COLO829 (cell line): ENCODE results near the gene VRK3.
"Not testable (repeated sequence)": the region's sequence is repeated elsewhere in the genome, so short reads cannot be mapped to it uniquely, and the experiment has no call there.

Experiments
- DNase-seq: peaks from one replicate; pipeline ENCODE4 v3.0.0; 2012; ENCODE audit warnings: low spot score

VRK3 gene

GRCh38 chr19:49954933-49955332 lies 70.2 kb downstream of the VRK3 start:
- DNase-seq: no peak

DNA sequence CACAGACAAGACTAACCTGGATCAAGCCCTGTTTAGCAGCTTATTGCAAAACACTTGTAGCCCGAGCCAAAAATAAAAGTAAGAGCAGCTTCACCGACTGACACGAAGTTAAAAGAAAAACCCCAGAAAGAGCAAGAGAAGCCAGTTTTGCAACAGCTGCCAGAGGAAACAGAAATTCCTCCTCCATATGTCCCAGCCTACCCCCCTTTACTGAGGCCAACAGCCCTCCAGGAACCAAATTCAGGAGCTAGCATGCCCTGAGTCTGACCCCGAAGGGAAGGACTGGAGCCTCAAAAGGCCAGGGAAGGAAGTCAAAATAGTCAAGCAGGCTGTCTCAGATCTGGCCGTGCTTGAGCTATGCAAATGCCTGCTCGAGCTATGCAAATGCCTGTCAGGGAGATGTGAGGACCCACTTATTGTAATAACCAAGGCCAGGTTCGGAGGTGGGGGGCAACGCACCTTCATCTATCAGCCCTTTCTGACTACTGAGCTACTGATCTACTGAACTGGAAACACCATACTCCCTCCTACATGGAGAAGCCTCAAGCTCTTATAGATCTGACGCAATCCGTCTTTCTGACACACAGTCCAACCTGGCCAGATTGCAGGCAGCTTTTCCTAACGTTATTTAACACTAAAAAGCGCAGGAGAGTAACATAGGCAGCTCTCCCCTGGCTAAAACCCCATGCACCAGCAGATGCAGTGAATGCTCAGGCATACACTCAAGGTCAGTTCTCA lies 70.9 kb downstream of the VRK3 start:
- DNase-seq: no peak

DNA sequence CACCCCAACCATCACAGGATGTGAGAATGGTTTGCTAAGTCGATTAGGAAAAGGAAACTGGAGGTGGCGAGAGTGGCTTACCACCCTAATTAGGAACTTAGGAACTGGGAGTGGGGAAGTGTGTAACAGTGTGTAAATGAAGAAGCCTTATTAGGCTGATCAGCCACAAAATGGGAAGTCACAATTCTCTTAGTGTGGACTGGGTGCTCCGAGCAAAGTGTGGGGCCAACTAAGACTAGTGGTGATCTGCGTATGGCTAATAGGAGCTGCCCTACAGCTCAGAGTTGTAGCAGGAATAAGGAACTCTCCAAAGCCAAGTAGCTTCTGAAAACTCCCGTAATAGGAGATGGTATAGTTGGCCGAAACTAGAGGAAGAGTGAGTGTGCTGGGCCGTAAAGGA lies 71.8 kb downstream of the VRK3 start:
- no peak for DNase-seq

GRCh38 chr19:49952906-49953305 lies 72.3 kb downstream of the VRK3 start:
- DNase-seq: no peak

GRCh38 chr19:49952479-49952836 lies 72.7 kb downstream of the VRK3 start:
- no peak for DNase-seq

DNA sequence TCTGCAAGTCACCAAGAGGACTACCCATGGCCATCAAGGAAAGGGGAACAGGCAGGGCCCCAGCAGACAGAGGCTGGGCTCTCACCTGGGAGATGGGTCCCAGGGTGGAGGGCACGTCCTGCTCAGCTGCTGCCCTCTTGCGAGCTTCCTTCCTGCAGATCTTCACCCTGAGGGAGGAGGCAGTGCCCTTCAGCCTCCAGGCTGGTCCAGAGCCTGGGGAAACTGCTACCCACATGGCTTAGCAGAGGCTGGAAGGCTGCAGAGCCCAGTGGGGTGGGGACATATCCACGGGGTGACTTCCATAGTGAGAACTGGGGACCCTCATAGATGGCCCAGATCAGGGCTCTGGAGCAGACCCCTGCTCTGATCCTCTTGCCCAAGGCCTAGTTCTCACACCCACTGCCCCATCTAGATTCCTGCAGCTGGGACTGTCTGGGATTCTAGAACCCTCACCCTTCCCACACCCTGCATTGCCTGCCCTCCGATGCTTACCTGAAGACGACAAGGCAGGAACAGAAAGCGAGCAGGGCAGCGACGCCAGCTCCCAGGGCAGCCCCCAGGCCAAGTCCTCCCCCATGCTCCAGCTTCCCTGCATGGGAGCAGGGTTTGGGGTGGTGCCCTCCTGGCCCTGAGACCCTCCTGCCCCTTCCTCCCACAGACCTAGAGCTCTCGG lies 73.2 kb downstream of the VRK3 start:
- no peak for DNase-seq

DNA sequence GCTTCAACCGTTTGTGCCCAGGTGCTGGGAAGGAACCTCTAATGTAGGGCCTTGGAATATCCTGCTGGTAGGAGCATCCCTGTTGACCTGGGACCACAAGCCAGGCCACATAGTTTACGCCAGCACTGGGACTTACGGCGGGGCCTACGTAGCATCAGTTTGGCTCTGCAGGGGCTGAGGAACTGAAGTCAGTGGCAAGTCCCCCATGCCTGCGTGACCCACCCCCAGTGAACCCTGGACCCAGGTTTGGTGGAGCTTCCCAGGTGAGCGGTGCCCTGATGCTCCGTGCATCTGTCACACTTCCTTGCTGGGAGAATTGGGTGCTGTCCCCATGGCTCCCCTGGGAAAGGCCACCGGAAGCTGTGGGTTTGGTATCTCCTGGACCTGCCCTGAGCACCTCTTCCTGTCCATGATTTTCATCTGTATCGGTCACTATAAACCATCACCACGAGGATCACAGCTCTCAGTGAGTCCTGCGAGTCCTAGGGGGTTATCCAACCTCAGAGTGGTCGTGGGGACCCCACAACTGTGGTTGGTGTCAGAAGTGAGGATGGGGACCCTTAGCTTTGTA lies 74.1 kb downstream of the VRK3 start:
- no peak for DNase-seq

DNA sequence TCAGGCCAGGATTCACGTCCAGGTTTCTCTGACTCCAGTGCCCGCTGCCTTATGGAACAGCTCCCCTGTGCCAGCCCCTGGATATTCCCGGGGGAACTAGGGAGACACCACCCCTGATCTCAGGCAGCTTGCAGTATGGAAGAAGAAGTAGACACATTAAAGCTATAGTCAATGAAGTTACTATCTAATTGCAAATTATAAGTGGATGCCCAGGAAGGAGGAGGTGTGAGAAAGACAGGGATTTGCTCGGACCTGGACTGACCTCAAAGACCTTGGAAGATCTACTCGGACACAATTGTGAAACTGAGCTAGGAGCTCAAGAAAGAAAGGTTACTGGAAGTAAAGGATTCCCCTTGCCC lies 74.6 kb downstream of the VRK3 start:
- DNase-seq: no peak

DNA sequence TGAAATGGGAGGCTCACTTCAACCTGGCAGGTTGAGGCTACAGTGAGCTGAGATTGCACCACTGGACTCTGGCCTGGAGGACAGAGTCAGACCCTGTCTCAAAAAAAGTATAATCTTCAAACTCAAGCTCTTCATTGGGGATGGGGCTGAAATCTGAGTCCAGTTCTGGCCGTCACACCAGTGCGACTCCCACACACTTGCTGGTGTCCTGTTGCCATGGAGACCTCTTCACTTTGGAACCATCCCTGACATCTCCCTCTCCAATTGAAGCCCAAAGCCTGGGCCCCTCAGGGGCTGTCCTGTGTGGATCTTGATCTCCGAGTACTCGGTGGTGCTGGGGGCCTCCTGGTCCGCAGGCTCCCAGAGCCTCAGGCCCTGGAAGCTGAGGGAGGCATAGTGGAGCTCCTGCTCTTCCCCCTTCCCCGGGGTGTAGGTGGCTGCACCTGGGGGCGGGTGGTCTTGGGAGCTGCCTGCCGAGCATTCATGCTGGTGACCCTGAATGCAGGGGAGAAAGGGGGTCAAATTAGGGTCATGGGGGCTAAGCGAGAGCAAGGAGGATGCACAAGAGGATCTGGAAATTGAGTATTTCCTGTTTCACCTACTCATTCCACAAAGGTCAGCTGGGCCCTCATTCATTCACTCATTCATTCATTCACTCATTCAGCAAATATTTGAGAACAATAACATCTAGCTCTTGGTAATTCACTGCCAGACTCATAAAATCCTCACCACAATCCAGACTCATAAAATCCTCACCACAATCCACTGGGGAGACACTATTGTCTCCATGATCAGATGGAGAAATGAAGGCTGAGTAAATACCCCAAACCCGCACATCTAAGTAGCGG lies 75.2 kb downstream of the VRK3 start:
- no peak for DNase-seq

DNA sequence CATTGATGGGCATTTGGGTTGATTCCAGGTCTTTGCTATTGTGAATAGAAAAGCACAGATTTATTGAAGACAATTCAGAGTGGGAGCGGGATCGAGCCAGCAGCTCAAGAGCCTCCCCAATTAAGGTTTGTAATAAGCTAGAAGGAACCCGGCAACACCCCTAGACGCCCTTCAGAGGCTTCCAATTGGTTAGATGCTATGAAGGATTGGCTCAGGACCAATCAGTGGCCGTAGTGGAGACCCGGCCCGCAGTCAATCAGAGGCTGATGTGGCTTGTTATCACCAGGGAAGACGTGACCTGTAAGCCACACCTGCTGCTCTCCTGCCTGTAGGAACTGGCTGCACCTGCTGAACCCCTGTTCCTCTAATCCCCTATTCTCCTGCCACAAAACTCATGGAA lies 78.8 kb downstream of the VRK3 start:
- DNase-seq: no peak

GRCh38 chr19:49944567-49944966 lies 80.6 kb downstream of the VRK3 start:
- DNase-seq: not testable (repeated sequence)

- DNase-seq: no peak
Measured at GRCh38 chr19:49940482-49940791, 84.7 kb downstream of the VRK3 start.

- no peak for DNase-seq
Measured at GRCh38 chr19:49939721-49940481, 85.3 kb downstream of the VRK3 start.

DNA sequence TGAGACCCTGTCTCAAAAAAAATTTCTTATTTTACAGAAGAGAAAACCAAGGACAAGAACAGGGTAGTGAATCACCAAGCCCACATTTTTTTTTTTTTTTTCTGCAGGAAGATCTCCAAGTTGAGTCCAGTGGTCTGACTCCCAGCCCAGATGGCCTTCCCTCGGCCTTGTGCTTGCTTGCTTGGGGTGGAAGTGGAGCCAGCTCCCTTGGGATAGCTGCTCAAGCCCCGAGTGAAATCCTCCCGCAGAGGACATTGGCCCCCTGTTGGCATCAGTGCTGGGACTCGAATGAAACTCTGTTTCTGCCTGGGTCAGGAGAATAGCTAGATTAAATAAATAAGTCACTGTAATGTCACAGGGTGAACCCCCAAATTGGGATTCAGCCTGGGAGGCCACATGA lies 86.5 kb downstream of the VRK3 start:
- DNase-seq: no peak

- DNase-seq: peak; percentile 55
Measured at GRCh38 chr19:49937750-49938381, 87.3 kb downstream of the VRK3 start.

DNA sequence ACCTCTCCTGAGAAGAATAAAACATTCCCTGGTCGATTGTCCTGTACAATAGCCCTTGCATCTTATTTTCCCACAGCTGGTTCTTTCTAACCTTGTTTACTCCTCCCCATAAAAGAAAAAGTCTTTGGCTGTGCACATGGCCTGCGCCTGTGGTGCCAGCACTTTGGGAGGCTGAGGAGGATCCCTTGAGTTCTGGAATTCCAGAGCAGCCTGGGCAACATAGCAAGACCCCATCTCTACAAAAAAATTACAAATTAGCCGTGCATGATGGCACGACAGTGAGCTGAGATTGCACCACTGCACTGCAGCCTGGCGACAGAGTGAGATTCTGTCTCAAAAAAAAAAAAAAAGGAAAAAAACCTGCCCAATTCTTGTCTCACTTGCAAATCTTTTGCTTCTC lies 88.6 kb downstream of the VRK3 start:
- no peak for DNase-seq

DNA sequence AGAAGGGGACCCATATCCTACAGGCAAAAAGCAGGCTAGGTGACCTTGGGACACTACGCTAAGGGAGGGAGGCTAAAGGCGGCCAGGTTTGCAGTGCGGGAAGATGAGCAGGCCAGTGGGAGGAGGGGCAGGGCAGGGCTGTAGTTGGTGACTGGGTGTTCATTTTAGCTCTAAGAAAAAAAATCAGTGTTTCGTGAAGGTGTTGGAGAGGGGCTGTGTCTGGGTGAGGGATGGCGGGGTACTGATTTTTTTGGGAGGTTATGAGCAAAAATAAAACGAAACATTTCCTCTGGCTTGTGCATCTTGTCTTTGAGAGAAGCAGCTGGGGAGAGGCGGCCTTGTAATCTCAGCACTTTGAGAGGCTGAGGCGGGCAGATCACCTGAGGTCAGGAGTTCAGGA lies 91.5 kb downstream of the VRK3 start:
- no peak for DNase-seq

- no peak for DNase-seq
Measured at GRCh38 chr19:49932731-49933131, 92.4 kb downstream of the VRK3 start.

- no peak for DNase-seq
Measured at GRCh38 chr19:49932041-49932451, 93.1 kb downstream of the VRK3 start.

DNA sequence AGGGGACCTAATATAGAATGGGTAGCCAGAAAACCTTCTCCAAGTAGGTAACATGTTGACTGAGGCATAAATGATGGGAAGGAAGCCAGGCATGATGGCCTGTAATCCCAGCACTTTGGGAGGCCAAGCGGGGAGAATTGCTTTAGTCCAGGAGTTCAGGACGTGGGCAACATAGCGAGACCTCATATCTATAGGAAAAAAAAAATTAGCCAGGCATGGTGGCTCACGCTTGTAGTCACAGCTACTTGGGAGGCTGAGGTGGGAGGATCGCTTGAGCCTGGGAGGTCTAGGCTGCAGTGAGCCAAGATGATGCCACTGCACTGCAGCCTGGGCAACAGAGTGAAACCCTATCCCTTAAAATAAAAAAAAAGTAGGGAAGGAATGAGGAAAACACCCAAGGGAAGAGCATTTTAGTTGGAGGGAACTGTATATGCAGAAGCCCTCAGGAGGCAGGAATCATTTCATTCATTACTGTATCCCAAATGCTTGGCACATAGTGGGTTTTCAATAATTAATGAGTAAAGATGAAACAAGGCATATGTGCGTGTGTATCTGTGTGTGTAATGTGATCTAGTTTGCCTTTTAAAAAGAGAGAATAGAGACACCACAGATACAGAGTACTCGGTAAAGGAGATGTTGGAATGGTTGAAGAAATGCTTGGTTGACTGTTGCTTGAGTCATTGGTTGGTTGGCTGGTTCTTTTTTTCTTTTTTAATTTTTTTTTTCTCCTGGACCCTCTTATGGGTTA lies 93.7 kb downstream of the VRK3 start:
- DNase-seq: no peak

DNA sequence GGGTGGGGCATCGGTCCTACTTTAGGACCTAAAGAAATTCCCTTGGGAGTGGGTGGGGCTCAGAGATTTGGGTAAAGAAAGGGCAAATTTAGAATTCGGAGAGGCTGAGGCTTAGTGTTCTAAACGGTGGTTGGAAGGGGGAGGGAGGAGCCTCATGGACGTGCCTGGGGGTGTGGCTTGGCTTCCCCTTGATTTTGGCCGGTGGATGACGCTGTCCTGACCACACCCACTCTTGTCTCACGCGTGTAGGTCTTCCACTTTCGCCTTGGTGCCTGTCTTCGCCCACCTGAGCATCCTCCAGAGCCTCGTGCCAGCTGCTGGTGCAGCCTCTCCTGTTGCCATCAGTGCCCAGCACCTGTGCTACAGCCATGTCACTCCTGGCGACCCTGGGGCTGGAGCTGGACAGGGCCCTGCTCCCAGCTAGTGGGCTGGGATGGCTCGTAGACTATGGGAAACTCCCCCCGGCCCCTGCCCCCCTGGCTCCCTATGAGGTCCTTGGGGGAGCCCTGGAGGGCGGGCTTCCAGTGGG lies 94.6 kb downstream of the VRK3 start:
- DNase-seq: no peak
